WTC11 (cell line): ENCODE measurements around the gene ZBTB7C. TPM values are rescaled to one million over a fixed set of nuclear protein-coding genes. Genes with fewer than 3 reads are reported as not detected.
A peak's percentile ranks its signal among the peaks of the same experiment; 100 is the strongest.

Experiments
- ATAC-seq: fragments of 200-7000 bp; cut with Tn5 transposase; 2 replicates; pipeline ENCODE4 v1.10.0; 2021; ENCODE audit warnings: mild to moderate bottlenecking, moderate library complexity
- CTCF ChIA-PET: fragments of 300-600 bp; sonication (Branson Sonifier 250); formaldehyde crosslinking; loops from one replicate; lab custom pipeline; 2021; ENCODE audit warnings: antibody characterized with exemption; lab: Charles Lee
- POLR2A ChIA-PET: fragments of 350-600 bp; sonication (Branson Sonifier 250); formaldehyde crosslinking; loops from one replicate; lab custom pipeline; 2021; ENCODE audit warnings: antibody characterized with exemption; lab: Charles Lee
- DNase-seq: peaks from one replicate; pipeline ENCODE4 v3.0.0; 2021; ENCODE audit warnings: low spot score
- H3K27ac Mint-ChIP-seq: 2 replicates; pipeline ENCODE4 v1.8.0; 2021; ENCODE audit warnings: mixed read lengths
- H3K27me3 Mint-ChIP-seq: 2 replicates; pipeline ENCODE4 v1.8.0; 2021; ENCODE audit warnings: low read depth, mild to moderate bottlenecking, moderate library complexity, mixed read lengths
- H3K36me3 Mint-ChIP-seq: 2 replicates; pipeline ENCODE4 v1.8.0; 2021; ENCODE audit warnings: mixed read lengths
- H3K4me1 Mint-ChIP-seq: 2 replicates; pipeline ENCODE4 v1.8.0; 2022; ENCODE audit warnings: mixed read lengths
- H3K4me3 Mint-ChIP-seq: 2 replicates; pipeline ENCODE4 v1.8.0; 2021; ENCODE audit warnings: mild to moderate bottlenecking, moderate library complexity, mixed read lengths
- H3K9me3 Mint-ChIP-seq: 2 replicates; pipeline ENCODE4 v1.8.0; 2021; ENCODE audit warnings: mixed read lengths
- AR ChIP-seq: fragments of 250-450 bp; sonication (Bioruptor Pico); IDR thresholded peaks from 2 replicates; pipeline ENCODE4 v1.9.0; 2021; ENCODE audit warnings: mild to moderate bottlenecking
- ATF1 ChIP-seq: sonication (generic); formaldehyde crosslinking; IDR thresholded peaks from 2 replicates; pipeline ENCODE4 v1.8.1; 2023; ENCODE audit warnings: mild to moderate bottlenecking, moderate library complexity, missing genetic modification reagents
- ERG ChIP-seq: fragments of 250-450 bp; sonication (Bioruptor Pico); IDR thresholded peaks from 2 replicates; pipeline ENCODE4 v1.8.0; 2021; ENCODE audit warnings: mild to moderate bottlenecking
- FOXJ3 ChIP-seq: sonication (generic); formaldehyde crosslinking; IDR thresholded peaks from 2 replicates; pipeline ENCODE4 v1.9.0; 2021; ENCODE audit warnings: missing genetic modification reagents, mild to moderate bottlenecking, borderline replicate concordance
- FOXP1 ChIP-seq: sonication (generic); formaldehyde crosslinking; IDR thresholded peaks from 2 replicates; pipeline ENCODE4 v1.8.0; 2022; ENCODE audit warnings: missing genetic modification reagents, mild to moderate bottlenecking, moderate library complexity, borderline replicate concordance
- FOXP4 ChIP-seq: sonication (generic); formaldehyde crosslinking; IDR thresholded peaks from 2 replicates; pipeline ENCODE4 v1.8.0; 2022; ENCODE audit warnings: mild to moderate bottlenecking, missing genetic modification reagents
- HMGXB4 ChIP-seq: sonication (generic); formaldehyde crosslinking; IDR thresholded peaks from 2 replicates; pipeline ENCODE4 v1.8.1; 2023; ENCODE audit warnings: mild to moderate bottlenecking, moderate library complexity, missing genetic modification reagents
- IRF1 ChIP-seq: sonication (generic); formaldehyde crosslinking; IDR thresholded peaks from 2 replicates; pipeline ENCODE4 v1.8.0; 2023; ENCODE audit warnings: missing genetic modification reagents
- NR1H2 ChIP-seq: sonication (generic); formaldehyde crosslinking; IDR thresholded peaks from 2 replicates; pipeline ENCODE4 v1.9.0; 2021; ENCODE audit warnings: mild to moderate bottlenecking, moderate library complexity, missing genetic modification reagents
- NR2C2 ChIP-seq: sonication (generic); formaldehyde crosslinking; IDR thresholded peaks from 2 replicates; pipeline ENCODE4 v1.8.0; 2022; ENCODE audit warnings: mild to moderate bottlenecking, missing genetic modification reagents
- PREB ChIP-seq: sonication (generic); formaldehyde crosslinking; IDR thresholded peaks from 2 replicates; pipeline ENCODE4 v1.8.1; 2022; ENCODE audit warnings: mild to moderate bottlenecking, missing genetic modification reagents, moderate library complexity, borderline replicate concordance
- RELA ChIP-seq: sonication (generic); formaldehyde crosslinking; IDR thresholded peaks from 2 replicates; pipeline ENCODE4 v1.8.1; 2022; ENCODE audit warnings: missing genetic modification reagents, mild to moderate bottlenecking, borderline replicate concordance
- SOX15 ChIP-seq: fragments of 250-450 bp; sonication (Bioruptor Pico); IDR thresholded peaks from 2 replicates; pipeline ENCODE4 v1.9.0; 2021; ENCODE audit warnings: mild to moderate bottlenecking
- SP1 ChIP-seq: sonication (generic); formaldehyde crosslinking; conservative IDR thresholded peaks from 2 replicates; pipeline ENCODE4 v1.8.1; 2022; ENCODE audit warnings: missing genetic modification reagents
- TEAD1 ChIP-seq: sonication (generic); formaldehyde crosslinking; IDR thresholded peaks from 2 replicates; pipeline ENCODE4 v1.8.0; 2022; ENCODE audit warnings: mild to moderate bottlenecking, missing genetic modification reagents
- TP53 ChIP-seq: sonication (generic); formaldehyde crosslinking; IDR thresholded peaks from 2 replicates; pipeline ENCODE4 v1.8.1; 2023; ENCODE audit warnings: mild to moderate bottlenecking, missing genetic modification reagents
- ZBTB21 ChIP-seq: sonication (generic); formaldehyde crosslinking; IDR thresholded peaks from 2 replicates; pipeline ENCODE4 v1.8.1; 2023; ENCODE audit warnings: mild to moderate bottlenecking, missing genetic modification reagents, borderline replicate concordance
- ZSCAN18 ChIP-seq: fragments of 250-450 bp; sonication (Bioruptor Pico); IDR thresholded peaks from 2 replicates; pipeline ENCODE4 v2.1.2; 2022; ENCODE audit warnings: mild to moderate bottlenecking, moderate library complexity
- total RNA-seq: library from RNA; stranded (reverse); gene quantifications from 3 replicates; pipeline ENCODE4 v1.2.3, GENCODE V29; 2021

ZBTB7C gene
- total RNA-seq, 1 experiment from 2014 or later = 0.48 TPM

GRCh38 chr18:48010264-48010663, 398.9 kb downstream of the ZBTB7C start (continued):
- no peak for TF ChIP-seq ZSCAN18 (CRISPR knock-in tag)
- TF ChIP-seq FOXP1 = no peak
- TF ChIP-seq SOX15 (CRISPR knock-in tag) = no peak
- no peak for TF ChIP-seq PREB (CRISPR knock-in tag)
- no peak for TF ChIP-seq RELA
- no peak for TF ChIP-seq FOXP4 (CRISPR knock-in tag)
- TF ChIP-seq TP53 (CRISPR knock-in tag) = no peak
- TF ChIP-seq ATF1 = no peak

GRCh38 chr18:48009116-48009745, 400.0 kb downstream of the ZBTB7C start:
- ATAC-seq (no peak), DNase-seq (peak; percentile 9)
- Mint-ChIP-seq H3K27ac (no peak overlapping the region), H3K36me3 (peaks cover 4% of the 10 kb centered on the region; the same call in 1 of the 2 replicates), H3K4me1 (peaks cover 41% of the 10 kb centered on the region), H3K9me3 (peaks cover 11% of the 10 kb centered on the region), H3K27me3 (peaks cover 22% of the 10 kb centered on the region), H3K4me3 (peak overlapping the region; percentile 73)
- ChIA-PET CTCF (interaction anchor here (1.2 to 1.4 kb wide), 2 partner anchors 12 to 117 kb away, joined by 3 to 4 read pairs; no protein-coding TSS in a partner anchor), POLR2A (no interaction called here)
- TF ChIP-seq IRF1 (CRISPR knock-in tag) = no peak
- no peak for TF ChIP-seq AR
- no peak for TF ChIP-seq FOXJ3 (CRISPR knock-in tag)
- no peak for TF ChIP-seq ZBTB21 (CRISPR knock-in tag)
- TF ChIP-seq ERG = no peak
- no peak for TF ChIP-seq NR2C2 (CRISPR knock-in tag)
- no peak for TF ChIP-seq HMGXB4 (CRISPR knock-in tag)
- TF ChIP-seq NR1H2 (CRISPR knock-in tag) = no peak
- no peak for TF ChIP-seq TEAD1
- no peak for TF ChIP-seq SP1 (CRISPR knock-in tag)
- no peak for TF ChIP-seq FOXP4 (CRISPR knock-in tag)
